BE2C (cell line): ENCODE data around the gene PTPA.

Experiments used
- DNase-seq: peaks from one replicate; pipeline ENCODE4 v3.0.0-alpha.2; 2020
- H3K27me3 ChIP-seq: fragments of 250-450 bp; sonication (Bioruptor Pico); 2 replicates; pipeline ENCODE4 v1.5.1; 2020; ENCODE audit warnings: mild to moderate bottlenecking
- H3K36me3 ChIP-seq: fragments of 250-450 bp; sonication (Bioruptor Pico); 2 replicates; pipeline ENCODE4 v1.5.1; 2020; ENCODE audit warnings: mild to moderate bottlenecking
- H3K4me1 ChIP-seq: fragments of 250-450 bp; sonication (Bioruptor Pico); 2 replicates; pipeline ENCODE4 v1.5.1; 2020
- H3K4me3 ChIP-seq: 2 replicates; pipeline ENCODE4 v1.5.1; 2011; ENCODE audit warnings: low read depth, low read length
- H3K9me3 ChIP-seq: fragments of 250-450 bp; sonication (Bioruptor Pico); 2 replicates; pipeline ENCODE4 v1.5.1; 2020
- TF ChIP-seq, protein P1 (sequence below): IDR thresholded peaks from 2 replicates; pipeline ENCODE4 v1.5.1; 2012; ENCODE audit warnings: mild to moderate bottlenecking, low read depth, low read length

PTPA gene

DNA sequence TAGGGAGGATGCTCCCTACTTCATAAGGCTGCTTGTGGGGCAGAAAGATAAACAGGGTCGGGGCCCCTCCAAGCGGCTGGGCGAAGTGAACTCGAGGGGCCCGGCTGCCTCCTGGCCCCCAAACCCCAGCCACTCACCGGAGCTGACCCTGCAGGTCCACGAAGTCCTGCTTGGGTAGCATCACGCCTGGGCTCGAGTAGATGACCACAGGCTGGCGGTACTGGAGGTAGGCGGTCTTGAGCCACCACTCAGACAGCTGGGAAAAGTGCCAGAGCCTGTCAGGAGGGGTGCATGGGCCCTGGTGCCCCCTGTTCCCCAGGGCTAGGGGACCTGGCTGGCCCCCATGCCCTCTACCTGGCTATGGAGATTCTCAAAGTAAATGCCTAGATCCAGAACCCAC, 7.2 kb upstream of the PTPA start:
- Histone ChIP-seq H3K36me3 (no peaks in the 10 kb centered on the region), H3K27me3 (no peaks in the 10 kb centered on the region), H3K9me3 (no peaks in the 10 kb centered on the region), H3K4me3 (no peak overlapping the region), H3K4me1 (peaks cover 7% of the 10 kb centered on the region)
- TF ChIP-seq, protein P1, sequence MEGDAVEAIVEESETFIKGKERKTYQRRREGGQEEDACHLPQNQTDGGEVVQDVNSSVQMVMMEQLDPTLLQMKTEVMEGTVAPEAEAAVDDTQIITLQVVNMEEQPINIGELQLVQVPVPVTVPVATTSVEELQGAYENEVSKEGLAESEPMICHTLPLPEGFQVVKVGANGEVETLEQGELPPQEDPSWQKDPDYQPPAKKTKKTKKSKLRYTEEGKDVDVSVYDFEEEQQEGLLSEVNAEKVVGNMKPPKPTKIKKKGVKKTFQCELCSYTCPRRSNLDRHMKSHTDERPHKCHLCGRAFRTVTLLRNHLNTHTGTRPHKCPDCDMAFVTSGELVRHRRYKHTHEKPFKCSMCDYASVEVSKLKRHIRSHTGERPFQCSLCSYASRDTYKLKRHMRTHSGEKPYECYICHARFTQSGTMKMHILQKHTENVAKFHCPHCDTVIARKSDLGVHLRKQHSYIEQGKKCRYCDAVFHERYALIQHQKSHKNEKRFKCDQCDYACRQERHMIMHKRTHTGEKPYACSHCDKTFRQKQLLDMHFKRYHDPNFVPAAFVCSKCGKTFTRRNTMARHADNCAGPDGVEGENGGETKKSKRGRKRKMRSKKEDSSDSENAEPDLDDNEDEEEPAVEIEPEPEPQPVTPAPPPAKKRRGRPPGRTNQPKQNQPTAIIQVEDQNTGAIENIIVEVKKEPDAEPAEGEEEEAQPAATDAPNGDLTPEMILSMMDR: no peak
- DNase-seq: no peak

- Histone ChIP-seq H3K9me3 (no peaks in the 10 kb centered on the region), H3K4me1 (peaks cover 7% of the 10 kb centered on the region), H3K36me3 (no peaks in the 10 kb centered on the region), H3K27me3 (no peaks in the 10 kb centered on the region), H3K4me3 (no peak overlapping the region)
- no peak for DNase-seq
- TF ChIP-seq, protein P1: no peak
Observed at GRCh38 chr9:129105857-129106694, 5.1 kb upstream of the PTPA start.

DNA sequence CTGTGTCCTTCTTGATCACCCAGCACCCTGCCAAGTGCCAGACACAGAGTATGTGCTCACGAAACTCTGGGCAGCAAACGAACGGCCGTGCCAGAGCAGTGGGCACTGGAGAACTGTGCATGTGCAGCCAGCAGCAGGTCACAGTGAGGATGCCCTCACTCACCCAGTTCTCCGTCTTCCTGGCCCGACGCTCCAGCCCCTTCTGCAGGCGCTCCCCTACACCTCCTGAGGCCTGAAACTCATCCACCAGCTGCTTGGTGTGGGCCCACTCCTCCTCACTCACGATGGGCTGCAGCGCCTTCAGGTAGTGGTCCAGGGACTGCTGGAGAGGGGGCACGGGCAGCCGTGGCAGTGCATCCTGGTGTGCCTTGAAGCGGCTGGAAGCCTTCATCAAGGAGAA, 3.6 kb upstream of the PTPA start:
- no peak for DNase-seq
- H3K27me3 ChIP-seq: no peaks in the 10 kb centered on the region
- no peak overlapping the region for H3K4me3 ChIP-seq
- no peaks in the 10 kb centered on the region for H3K36me3 ChIP-seq
- H3K4me1 ChIP-seq: peaks cover 6% of the 10 kb centered on the region
- H3K9me3 ChIP-seq: no peaks in the 10 kb centered on the region
- TF ChIP-seq, protein P1: no peak

DNA sequence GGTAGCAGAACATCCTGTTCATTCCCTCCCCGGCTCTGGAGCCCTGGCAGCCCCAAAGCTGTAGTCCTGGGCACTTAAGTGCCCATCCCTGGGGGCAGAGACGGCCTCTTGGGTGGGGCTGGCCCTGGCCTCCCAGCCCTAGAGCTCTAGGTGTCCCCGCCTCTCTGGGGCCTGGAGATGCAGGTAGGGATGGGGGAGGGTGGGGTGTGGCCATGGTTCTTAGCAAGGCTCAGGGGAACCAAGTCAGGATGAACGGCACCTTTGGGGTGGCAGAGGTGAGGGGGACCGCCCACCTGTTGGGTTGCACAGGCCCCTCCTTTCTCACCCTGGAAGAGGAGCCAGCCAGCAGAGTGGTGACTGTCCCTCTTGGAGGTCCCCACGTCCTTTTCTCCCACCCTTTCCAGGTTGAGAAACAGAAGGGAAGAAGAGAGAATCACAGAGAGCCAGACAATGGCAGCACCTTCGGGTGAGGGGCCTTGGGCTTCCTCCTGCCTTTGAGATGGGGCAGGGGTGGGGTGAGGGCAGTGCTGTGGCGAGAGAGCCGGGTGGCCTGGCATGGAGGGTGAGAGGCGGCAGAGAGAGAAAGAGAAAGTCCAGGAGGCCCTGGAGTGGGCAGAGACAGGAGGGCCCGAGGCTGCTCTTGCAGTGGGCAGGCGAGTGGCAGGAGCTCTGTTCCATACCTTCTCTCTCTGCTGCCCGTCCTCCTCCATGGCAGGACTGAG, 3.0 kb upstream of the PTPA start:
- TF ChIP-seq, protein P1: no peak
- DNase-seq: no peak
- H3K36me3 ChIP-seq: no peaks in the 10 kb centered on the region
- peaks cover under 1% of the 10 kb centered on the region; the same call in 1 of the 2 replicates for H3K4me1 ChIP-seq
- H3K27me3 ChIP-seq: no peaks in the 10 kb centered on the region
- H3K4me3 ChIP-seq: no peak overlapping the region
- H3K9me3 ChIP-seq: no peaks in the 10 kb centered on the region

GRCh38 chr9:129108805-129109536, 2.2 kb upstream of the PTPA start:
- Histone ChIP-seq H3K9me3 (no peaks in the 10 kb centered on the region), H3K4me1 (no peaks in the 10 kb centered on the region), H3K36me3 (no peaks in the 10 kb centered on the region), H3K27me3 (no peaks in the 10 kb centered on the region), H3K4me3 (no peak overlapping the region)
- DNase-seq: no peak
- TF ChIP-seq, protein P1: no peak
